Body of pancreas (tissue), 4 donors: Measurements from ENCODE around the gene CHCHD6. TPM values are rescaled to one million over a fixed set of nuclear protein-coding genes. Genes with fewer than 3 reads are reported as not detected.

Experiments
- ATAC-seq: fragments of 150-250 bp; one replicate; pipeline ENCODE4 v1.9.1; 2016
- DNase-seq, 4 donors: peaks; one replicate each; pipeline ENCODE4 v3.0.0-alpha.2; 2019
- H3K27ac ChIP-seq, 4 donors: fragments of 200-600 bp; sonication (generic); 1 replicate in 3 of 4; 2 replicates in 1 of 4; pipeline versions ENCODE4 v1.5.1 to v1.6.1; 2016 to 2019; ENCODE audit warnings: mild to moderate bottlenecking in 1 of 4, mixed read lengths in 1 of 4, moderate library complexity in 1 of 4
- H3K27me3 ChIP-seq, 2 donors: fragments of 200-600 bp; sonication (generic); one replicate each; pipeline ENCODE4 v1.6.0; 2016; ENCODE audit warnings: mild to moderate bottlenecking in 1 of 2
- H3K36me3 ChIP-seq, 2 donors: fragments of 200-600 bp; sonication (generic); replicated peaks in 1 of 2; 2 replicates each; pipeline ENCODE4 v1.5.1; 2016; ENCODE audit warnings: low read depth in 2 of 2; ENCODE audit not compliant: insufficient read depth in 1 of 2
- H3K4me1 ChIP-seq: fragments of 200-600 bp; sonication (generic); one replicate; pipeline ENCODE4 v1.6.0; 2016
- H3K4me3 ChIP-seq, 2 donors: fragments of 200-600 bp; sonication (generic); 1 replicate in 1 of 2; 2 replicates in 1 of 2; pipeline ENCODE4 v1.5.1; 2016 to 2019
- H3K9me3 ChIP-seq, 3 donors: fragments of 200-600 bp; sonication (generic); 1 replicate in 2 of 3; 2 replicates in 1 of 3; pipeline ENCODE4 v1.5.1; 2016
- POLR2A ChIP-seq, 3 donors: fragments of 450-650 bp; IDR thresholded peaks; one replicate each; pipeline ENCODE4 v1.6.1; 2016; ENCODE audit warnings: antibody characterized with exemption in 3 of 3, mild to moderate bottlenecking in 2 of 3
- WGBS, 2 donors: methylation state at CpG; one replicate each; pipeline ENCODE4 v1.1.5; 2017; 5-methylcytosine and 5-hydroxymethylcytosine counted together
- intact Hi-C: fragments of 100-400 bp; cut with DNase I; formaldehyde crosslinking; loops from one replicate; pipeline ENCODE4 v1.15.1; 2023
- total RNA-seq, 2 donors: library from RNA; depleted of rRNA; stranded (reverse); fragments of >200 nt; gene quantifications; one replicate each; pipeline ENCODE4 v1.1.0, GENCODE V29; 2016
- TF ChIP-seq, protein P1 (sequence below), 7 experiments: fragments of 450-650 bp in 4 of 7; fragments of 200-600 bp in 3 of 7; sonication (generic) in 3 of 7; IDR thresholded peaks; one replicate each; pipeline ENCODE4 v1.5.1; 2016 to 2019; ENCODE audit warnings: antibody characterized with exemption in 7 of 7

The CHCHD6 gene
- total RNA-seq, 2 donors from 2014 or later, result 0.66 to 10.9 TPM

DNA sequence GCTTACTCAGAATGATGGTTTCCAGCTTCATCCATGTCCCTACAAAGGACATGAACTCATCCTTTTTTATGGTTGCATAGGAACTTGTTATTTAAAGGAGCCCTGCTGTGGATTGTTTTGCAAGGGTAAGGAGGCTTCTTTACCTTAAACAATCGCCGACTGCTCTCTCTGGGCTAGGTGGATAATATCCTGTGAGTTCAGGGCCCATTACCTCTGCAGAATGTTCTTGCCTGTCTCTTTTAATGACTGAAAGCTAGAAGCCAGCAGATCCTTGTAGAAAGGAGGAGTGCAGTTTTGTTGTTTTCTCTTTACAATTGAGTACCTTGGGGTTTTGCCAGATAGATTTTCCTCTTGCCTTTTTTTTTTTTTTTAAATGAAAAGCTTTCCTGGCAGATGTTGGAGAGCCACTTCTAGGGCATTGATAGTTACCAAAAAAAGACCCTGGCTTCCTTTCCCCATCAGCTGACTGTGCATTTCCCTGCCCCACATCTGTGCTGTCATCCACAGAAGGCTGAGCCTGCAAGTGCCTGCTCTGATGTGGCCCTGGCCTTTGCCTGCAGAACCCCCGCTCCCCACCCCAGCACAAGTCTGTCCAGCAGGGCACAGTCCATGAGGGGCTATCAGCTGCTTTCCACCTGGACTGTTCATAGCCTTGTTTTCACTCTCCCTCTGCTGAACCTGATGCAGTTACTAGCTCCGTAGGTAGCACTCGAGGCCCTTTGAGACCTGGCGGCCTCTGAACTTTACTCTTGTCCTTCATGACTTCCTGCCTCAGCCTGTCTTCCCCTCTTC lies 113.1 kb downstream of the CHCHD6 start:
- WGBS, 2 donors, result 78 to 81% methylated on average over 6 of the region's 6 CpGs
- no peak for DNase-seq
- Histone ChIP-seq H3K4me3 (no peak overlapping the region), H3K9me3 (no peaks in the 10 kb centered on the region), H3K36me3 (no peaks in the 10 kb centered on the region), H3K27ac (no peak overlapping the region), H3K4me1 (no peaks in the 10 kb centered on the region), H3K27me3 (no peaks in the 10 kb centered on the region)
- no peak for ATAC-seq
- intact Hi-C loops, result no loop called here
- TF ChIP-seq, protein P1, sequence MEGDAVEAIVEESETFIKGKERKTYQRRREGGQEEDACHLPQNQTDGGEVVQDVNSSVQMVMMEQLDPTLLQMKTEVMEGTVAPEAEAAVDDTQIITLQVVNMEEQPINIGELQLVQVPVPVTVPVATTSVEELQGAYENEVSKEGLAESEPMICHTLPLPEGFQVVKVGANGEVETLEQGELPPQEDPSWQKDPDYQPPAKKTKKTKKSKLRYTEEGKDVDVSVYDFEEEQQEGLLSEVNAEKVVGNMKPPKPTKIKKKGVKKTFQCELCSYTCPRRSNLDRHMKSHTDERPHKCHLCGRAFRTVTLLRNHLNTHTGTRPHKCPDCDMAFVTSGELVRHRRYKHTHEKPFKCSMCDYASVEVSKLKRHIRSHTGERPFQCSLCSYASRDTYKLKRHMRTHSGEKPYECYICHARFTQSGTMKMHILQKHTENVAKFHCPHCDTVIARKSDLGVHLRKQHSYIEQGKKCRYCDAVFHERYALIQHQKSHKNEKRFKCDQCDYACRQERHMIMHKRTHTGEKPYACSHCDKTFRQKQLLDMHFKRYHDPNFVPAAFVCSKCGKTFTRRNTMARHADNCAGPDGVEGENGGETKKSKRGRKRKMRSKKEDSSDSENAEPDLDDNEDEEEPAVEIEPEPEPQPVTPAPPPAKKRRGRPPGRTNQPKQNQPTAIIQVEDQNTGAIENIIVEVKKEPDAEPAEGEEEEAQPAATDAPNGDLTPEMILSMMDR (IDR thresholded peaks at IDR 0.05), result no peak
- no peak for TF ChIP-seq POLR2A (IDR thresholded peaks at IDR 0.05)

DNA sequence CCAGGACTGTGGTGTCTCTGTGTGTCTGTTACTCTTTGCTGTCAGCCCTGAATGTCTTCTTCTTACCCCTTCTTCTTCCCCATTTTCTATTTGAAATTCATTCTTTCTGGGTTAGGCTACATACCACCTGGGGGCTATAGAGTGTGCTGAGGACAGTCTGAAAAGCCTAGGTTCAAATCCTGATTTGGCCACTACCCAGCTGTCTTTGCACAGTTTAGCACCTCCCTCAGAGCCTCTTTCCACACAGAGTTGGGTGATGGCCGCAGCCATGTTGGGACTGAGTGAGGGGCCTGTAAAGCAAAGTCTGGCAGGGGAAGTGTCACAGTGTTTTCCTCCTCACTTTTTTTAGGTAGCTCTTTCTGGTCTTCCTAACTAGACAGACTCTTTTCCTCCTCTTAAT lies 113.7 kb downstream of the CHCHD6 start:
- intact Hi-C loops, result no loop called here

DNA sequence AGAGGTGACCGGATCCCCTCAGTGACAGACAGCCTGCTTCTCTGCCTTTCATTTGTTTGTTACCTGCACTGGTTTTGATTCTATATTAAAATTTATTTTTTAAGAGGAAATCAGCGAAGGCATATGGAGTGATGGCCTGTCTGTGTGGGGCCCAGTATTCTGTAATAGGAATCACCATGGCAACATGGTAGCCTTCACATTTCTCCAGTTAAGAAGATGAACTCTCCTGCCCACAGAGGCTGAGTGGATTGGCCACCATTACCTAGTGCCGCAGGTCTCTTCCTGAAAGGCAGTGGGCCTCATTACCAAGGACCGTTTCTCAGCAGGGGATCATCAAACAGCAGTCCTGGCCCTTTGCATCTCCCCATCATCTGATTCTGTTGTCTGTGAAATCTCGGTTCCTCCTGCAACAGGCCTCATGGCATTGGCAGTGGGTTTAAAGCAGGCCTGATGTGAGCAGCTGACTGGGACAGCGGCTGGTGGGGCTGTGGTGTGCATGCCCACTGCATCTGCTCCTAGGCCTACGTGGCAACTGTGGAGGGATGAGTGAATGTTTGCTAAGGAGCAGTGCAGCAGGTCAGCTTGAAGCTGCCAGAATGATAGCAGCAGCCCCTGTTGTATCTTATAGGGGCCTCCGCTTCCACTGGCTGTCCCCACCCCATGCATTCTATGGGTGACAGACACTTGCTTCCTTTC lies 114.5 kb downstream of the CHCHD6 start:
- TF ChIP-seq, protein P1 (IDR thresholded peaks at IDR 0.05), result no peak
- TF ChIP-seq POLR2A (IDR thresholded peaks at IDR 0.05), result no peak
- H3K4me1 ChIP-seq, result no peaks in the 10 kb centered on the region
- H3K27me3 ChIP-seq, result no peaks in the 10 kb centered on the region
- intact Hi-C loops, result no loop called here
- ATAC-seq, result no peak
- H3K4me3 ChIP-seq, result no peak overlapping the region
- WGBS, 2 donors, result 91 to 96% methylated on average over 5 to 8 of the region's 8 CpGs
- no peak overlapping the region for H3K27ac ChIP-seq
- H3K9me3 ChIP-seq, result no peaks in the 10 kb centered on the region
- no peak for DNase-seq
- no peaks in the 10 kb centered on the region for H3K36me3 ChIP-seq

More for the DNA sequence above, 113.7 kb downstream of the CHCHD6 start:
- Histone ChIP-seq H3K36me3 (no peaks in the 10 kb centered on the region), H3K4me3 (no peak overlapping the region), H3K27ac (no peak overlapping the region), H3K27me3 (no peaks in the 10 kb centered on the region), H3K9me3 (no peaks in the 10 kb centered on the region), H3K4me1 (no peaks in the 10 kb centered on the region)
- DNase-seq, result no peak
- TF ChIP-seq, protein P1 (IDR thresholded peaks at IDR 0.05), result no peak
- TF ChIP-seq POLR2A (IDR thresholded peaks at IDR 0.05), result no peak
- ATAC-seq, result no peak
- 89 to 100% methylated on average over 1 of the region's 1 CpG for WGBS, 2 donors

DNA sequence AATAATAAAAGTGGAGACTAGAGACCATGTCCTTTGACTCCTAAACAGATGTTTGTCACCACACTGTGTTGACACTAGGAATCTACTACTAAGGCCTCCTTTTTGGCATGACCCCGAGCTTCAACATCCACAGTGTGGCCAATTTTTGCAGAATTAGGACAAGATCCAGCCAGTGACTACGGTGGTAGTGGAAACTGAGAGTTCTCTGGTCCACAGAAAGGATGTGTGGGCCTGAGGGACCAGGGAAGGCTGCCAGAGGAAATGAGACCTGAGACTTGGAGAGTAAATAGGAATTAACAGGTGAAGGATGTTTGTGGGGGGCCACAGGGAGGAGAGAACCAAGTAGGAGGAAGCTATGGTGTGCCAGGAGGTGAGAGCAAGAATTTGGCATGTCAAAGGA lies 122.7 kb downstream of the CHCHD6 start:
- no peaks in the 10 kb centered on the region for H3K9me3 ChIP-seq
- DNase-seq, result no peak
- no peak for ATAC-seq
- H3K36me3 ChIP-seq, result no peaks in the 10 kb centered on the region
- no peak overlapping the region for H3K4me3 ChIP-seq
- intact Hi-C loops, result no loop called here
- H3K27ac ChIP-seq, result no peak overlapping the region
- no peaks in the 10 kb centered on the region for H3K4me1 ChIP-seq
- TF ChIP-seq POLR2A (IDR thresholded peaks at IDR 0.05), result no peak
- TF ChIP-seq, protein P1 (IDR thresholded peaks at IDR 0.05), result no peak
- H3K27me3 ChIP-seq, result no peaks in the 10 kb centered on the region
- WGBS, 2 donors, result 73 to 85% methylated on average over 2 of the region's 2 CpGs
